AML-193 (cell line): Measurements from ENCODE around the gene IGSF21.
"Not testable (repeated sequence)": the region's sequence is repeated elsewhere in the genome, so short reads cannot be mapped to it uniquely, and the experiment has no call there.

ENCODE experiments used
- DNase-seq, 2 experiments: peaks; one replicate each; lab custom pipeline; 2025; lab: John Stamatoyannopoulos, UW

IGSF21 gene

GRCh38 chr1:18360251-18360650, 252.7 kb downstream of the IGSF21 start:
- DNase-seq = no peak

- no peak for DNase-seq
These were observed 254.6 kb downstream of the IGSF21 start for GRCh38 chr1:18362150-18362549.

GRCh38 chr1:18363436-18363835, 255.8 kb downstream of the IGSF21 start:
- DNase-seq = no peak

- no peak for DNase-seq
These were observed 257.6 kb downstream of the IGSF21 start for GRCh38 chr1:18365099-18365705.

- DNase-seq = not testable (repeated sequence)
These were observed 264.9 kb downstream of the IGSF21 start for GRCh38 chr1:18372505-18372904.

- no peak for DNase-seq
These were observed 265.6 kb downstream of the IGSF21 start for GRCh38 chr1:18373151-18373550.

- no peak for DNase-seq
These were observed 266.4 kb downstream of the IGSF21 start for GRCh38 chr1:18373882-18374493.

- DNase-seq = no peak
These were observed 269.1 kb downstream of the IGSF21 start for GRCh38 chr1:18376661-18377060.

GRCh38 chr1:18380288-18380687, 272.7 kb downstream of the IGSF21 start:
- DNase-seq = no peak

- no peak for DNase-seq
These were observed 276.5 kb downstream of the IGSF21 start for GRCh38 chr1:18384059-18384458.

- no peak for DNase-seq
These were observed 276.9 kb downstream of the IGSF21 start for GRCh38 chr1:18384471-18384870.

- no peak for DNase-seq
These were observed 277.7 kb downstream of the IGSF21 start for GRCh38 chr1:18385239-18385790.

GRCh38 chr1:18386591-18386990, 279.0 kb downstream of the IGSF21 start:
- DNase-seq = no peak

- DNase-seq = no peak
These were observed 279.7 kb downstream of the IGSF21 start for GRCh38 chr1:18387307-18387706.

GRCh38 chr1:18390953-18391352, 283.4 kb downstream of the IGSF21 start:
- DNase-seq = no peak

GRCh38 chr1:18394563-18395156, 287.1 kb downstream of the IGSF21 start:
- DNase-seq = no peak

- no peak for DNase-seq
These were observed 288.8 kb downstream of the IGSF21 start for GRCh38 chr1:18396247-18396980.

GRCh38 chr1:18397641-18398040, 290.0 kb downstream of the IGSF21 start:
- DNase-seq = no peak

GRCh38 chr1:18398791-18399530, 291.4 kb downstream of the IGSF21 start:
- no peak for DNase-seq

GRCh38 chr1:18400347-18401102, 292.9 kb downstream of the IGSF21 start:
- no peak for DNase-seq

GRCh38 chr1:18401921-18402320, 294.3 kb downstream of the IGSF21 start:
- DNase-seq = no peak
